ENCODE measurements around the gene SKA2. TPM values are rescaled to one million over a fixed set of nuclear protein-coding genes. Genes with fewer than 3 reads are reported as not detected.

The SKA2 gene
- total RNA-seq, 1 donor from 2014 or later = 60.2 TPM

GRCh38 chr17:59178266-59178985 lies 23.4 kb upstream of the SKA2 start:
- Mint-ChIP-seq H3K4me1 (ENCODE audit: unreplicated experiment) (peaks cover 2% of the 10 kb centered on the region), H3K4me3 (ENCODE audit: unreplicated experiment) (no peak overlapping the region)

DNA sequence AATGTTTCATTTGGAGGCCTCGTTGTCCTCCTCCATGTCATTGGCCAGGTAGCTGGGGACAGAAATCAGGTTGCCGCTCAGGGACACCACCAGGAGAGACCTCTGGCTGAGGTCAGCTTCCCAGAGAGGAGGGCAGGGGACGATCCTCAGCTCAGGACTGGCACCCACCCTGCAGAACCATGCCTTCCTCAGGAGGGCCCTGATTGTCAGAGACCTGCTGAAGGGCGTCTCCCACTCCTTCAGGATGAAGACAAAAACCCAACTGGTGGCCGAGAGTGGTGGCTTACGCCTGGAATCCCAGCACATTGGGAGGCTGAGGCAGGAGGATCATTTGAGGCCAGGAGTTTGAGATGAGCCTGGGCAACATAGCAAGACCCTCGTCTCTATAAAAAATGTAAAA lies 20.1 kb upstream of the SKA2 start:
- H3K27me3 Mint-ChIP-seq (ENCODE audit: unreplicated experiment) = no peaks in the 10 kb centered on the region
- peaks cover 6% of the 10 kb centered on the region for H3K36me3 Mint-ChIP-seq (ENCODE audit: unreplicated experiment)
- no peak overlapping the region for H3K4me3 Mint-ChIP-seq (ENCODE audit: unreplicated experiment)
- no peak overlapping the region for H3K27ac Mint-ChIP-seq (ENCODE audit: unreplicated experiment)
- no peak for DNase-seq (ENCODE audit: extremely low spot score, unreplicated experiment)
- H3K9me3 Mint-ChIP-seq (ENCODE audit: unreplicated experiment) = no peaks in the 10 kb centered on the region
- no peak for TF ChIP-seq CTCF (IDR thresholded peaks at IDR 0.05)
- H3K4me1 Mint-ChIP-seq (ENCODE audit: unreplicated experiment) = peaks cover 2% of the 10 kb centered on the region

More at GRCh38 chr17:59178266-59178985, 23.4 kb upstream of the SKA2 start:
- no peak for DNase-seq (ENCODE audit: extremely low spot score, unreplicated experiment)
- no peak overlapping the region for H3K27ac Mint-ChIP-seq (ENCODE audit: unreplicated experiment)
- no peaks in the 10 kb centered on the region for H3K9me3 Mint-ChIP-seq (ENCODE audit: unreplicated experiment)
- no peaks in the 10 kb centered on the region for H3K27me3 Mint-ChIP-seq (ENCODE audit: unreplicated experiment)
- no peak for TF ChIP-seq CTCF (IDR thresholded peaks at IDR 0.05)
- peaks cover 9% of the 10 kb centered on the region for H3K36me3 Mint-ChIP-seq (ENCODE audit: unreplicated experiment)

- H3K27me3 Mint-ChIP-seq (ENCODE audit: unreplicated experiment) = no peaks in the 10 kb centered on the region
- peaks cover 2% of the 10 kb centered on the region for H3K4me1 Mint-ChIP-seq (ENCODE audit: unreplicated experiment)
- DNase-seq (ENCODE audit: extremely low spot score, unreplicated experiment) = no peak
- H3K4me3 Mint-ChIP-seq (ENCODE audit: unreplicated experiment) = no peak overlapping the region
- no peaks in the 10 kb centered on the region for H3K9me3 Mint-ChIP-seq (ENCODE audit: unreplicated experiment)
- H3K27ac Mint-ChIP-seq (ENCODE audit: unreplicated experiment) = no peak overlapping the region
- peaks cover 6% of the 10 kb centered on the region for H3K36me3 Mint-ChIP-seq (ENCODE audit: unreplicated experiment)
- TF ChIP-seq CTCF (IDR thresholded peaks at IDR 0.05) = no peak
Observed at GRCh38 chr17:59174671-59175070, 19.7 kb upstream of the SKA2 start.

- Mint-ChIP-seq H3K4me3 (ENCODE audit: unreplicated experiment) (no peak overlapping the region), H3K27ac (ENCODE audit: unreplicated experiment) (no peak overlapping the region), H3K27me3 (ENCODE audit: unreplicated experiment) (no peaks in the 10 kb centered on the region), H3K4me1 (ENCODE audit: unreplicated experiment) (no peaks in the 10 kb centered on the region), H3K36me3 (ENCODE audit: unreplicated experiment) (peaks cover 6% of the 10 kb centered on the region), H3K9me3 (ENCODE audit: unreplicated experiment) (no peaks in the 10 kb centered on the region)
- TF ChIP-seq CTCF (IDR thresholded peaks at IDR 0.05) = no peak
- peak; percentile 82 for DNase-seq (ENCODE audit: extremely low spot score, unreplicated experiment)
Observed at GRCh38 chr17:59172436-59173004, 17.5 kb upstream of the SKA2 start.

DNA sequence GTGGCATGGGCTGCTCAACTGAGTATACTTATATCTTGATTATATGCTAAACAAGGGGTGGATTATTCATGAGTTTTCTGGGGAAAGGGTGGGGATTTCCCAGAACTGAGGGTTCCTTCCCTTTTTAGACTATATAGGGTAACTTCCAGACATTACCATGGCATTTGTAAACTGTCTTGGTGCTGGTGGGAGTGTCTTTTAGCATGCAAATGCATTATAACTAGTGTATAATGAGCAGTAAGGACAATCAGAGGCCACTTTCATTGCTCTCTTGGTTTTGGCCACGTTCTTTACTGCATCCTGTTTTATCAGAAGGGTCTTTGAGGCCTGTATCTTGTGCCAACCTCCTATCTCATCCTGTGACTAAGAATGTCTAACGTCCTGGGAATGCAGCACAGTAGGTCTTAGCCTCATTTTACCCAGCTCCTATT lies 12.6 kb upstream of the SKA2 start:
- no peak for DNase-seq (ENCODE audit: extremely low spot score, unreplicated experiment)
- H3K36me3 Mint-ChIP-seq (ENCODE audit: unreplicated experiment) = no peaks in the 10 kb centered on the region
- H3K9me3 Mint-ChIP-seq (ENCODE audit: unreplicated experiment) = no peaks in the 10 kb centered on the region
- H3K4me3 Mint-ChIP-seq (ENCODE audit: unreplicated experiment) = no peak overlapping the region
- H3K4me1 Mint-ChIP-seq (ENCODE audit: unreplicated experiment) = peaks cover 4% of the 10 kb centered on the region
- no peak overlapping the region for H3K27ac Mint-ChIP-seq (ENCODE audit: unreplicated experiment)
- TF ChIP-seq CTCF (IDR thresholded peaks at IDR 0.05) = no peak
- H3K27me3 Mint-ChIP-seq (ENCODE audit: unreplicated experiment) = no peaks in the 10 kb centered on the region
